H9 (cell line): Measurements from ENCODE around the gene GLT1D1. TPM values are rescaled to one million over a fixed set of nuclear protein-coding genes. Genes with fewer than 3 reads are reported as not detected.

Experiments
- DNase-seq: peaks from one replicate; pipeline ENCODE4 v3.0.0-alpha.2; 2017
- H2AFZ ChIP-seq: one replicate; pipeline ENCODE4 v1.6.1; 2013; ENCODE audit warnings: mild to moderate bottlenecking, low read length, control low read depth, moderate library complexity
- H2AK5ac ChIP-seq: 2 replicates; pipeline ENCODE4 v1.6.1; 2013; ENCODE audit warnings: low read length, control low read depth, mixed read lengths; ENCODE audit not compliant: insufficient read length
- H2BK120ac ChIP-seq: one replicate; pipeline ENCODE4 v1.6.1; 2013; ENCODE audit warnings: low read depth, mild to moderate bottlenecking, low read length, control low read depth, inconsistent platforms; ENCODE audit not compliant: poor library complexity, severe bottlenecking
- H2BK12ac ChIP-seq: 2 replicates; pipeline ENCODE4 v1.6.1; 2013; ENCODE audit warnings: low read length, control low read depth, mixed read lengths, low read depth; ENCODE audit not compliant: insufficient read length
- H2BK15ac ChIP-seq: 2 replicates; pipeline ENCODE4 v1.6.1; 2013; ENCODE audit warnings: low read depth, low read length, control low read depth
- H2BK20ac ChIP-seq: one replicate; pipeline ENCODE4 v1.6.1; 2013; ENCODE audit warnings: low read depth, mild to moderate bottlenecking, low read length, control low read depth, inconsistent platforms; ENCODE audit not compliant: poor library complexity, severe bottlenecking
- H2BK5ac ChIP-seq: 2 replicates; pipeline ENCODE4 v1.6.1; 2013; ENCODE audit warnings: low read length, control low read depth, mixed read lengths; ENCODE audit not compliant: insufficient read length
- H3K14ac ChIP-seq: 2 replicates; pipeline ENCODE4 v1.6.1; 2013; ENCODE audit warnings: low read length, control low read depth; ENCODE audit not compliant: insufficient read depth
- H3K18ac ChIP-seq: 2 replicates; pipeline ENCODE4 v1.6.1; 2013; ENCODE audit warnings: low read depth, mild to moderate bottlenecking, mixed read lengths, low read length, control low read depth; ENCODE audit not compliant: insufficient read length
- H3K23ac ChIP-seq: 2 replicates; pipeline ENCODE4 v1.6.1; 2013; ENCODE audit warnings: low read length, control low read depth, mixed read lengths, low read depth; ENCODE audit not compliant: insufficient read length
- H3K23me2 ChIP-seq: 2 replicates; pipeline ENCODE4 v1.6.1; 2013; ENCODE audit warnings: low read depth, mild to moderate bottlenecking, mixed read lengths, low read length, control low read depth; ENCODE audit not compliant: insufficient read length, poor library complexity, severe bottlenecking
- H3K27ac ChIP-seq: 2 replicates; pipeline ENCODE4 v1.5.1; 2013; ENCODE audit warnings: low read length, control low read depth, mixed read lengths, low read depth; ENCODE audit not compliant: insufficient read length
- H3K27me3 ChIP-seq: 2 replicates; pipeline ENCODE4 v1.6.1; 2013; ENCODE audit warnings: low read length, control low read depth, inconsistent platforms; ENCODE audit not compliant: insufficient read depth
- H3K4ac ChIP-seq: 2 replicates; pipeline ENCODE4 v1.6.1; 2013; ENCODE audit warnings: low read depth, mild to moderate bottlenecking, control low read depth, inconsistent platforms, low read length, moderate library complexity
- H3K4me1 ChIP-seq: 2 replicates; pipeline ENCODE4 v1.6.1; 2013; ENCODE audit warnings: low read length, control low read depth, inconsistent platforms; ENCODE audit not compliant: insufficient read depth
- H3K4me2 ChIP-seq: 2 replicates; pipeline ENCODE4 v1.6.1; 2013; ENCODE audit warnings: low read length, control low read depth, mixed read lengths; ENCODE audit not compliant: insufficient read length, insufficient read depth
- H3K56ac ChIP-seq: 2 replicates; pipeline ENCODE4 v1.6.1; 2013; ENCODE audit warnings: low read depth, mild to moderate bottlenecking, mixed read lengths, low read length, control low read depth; ENCODE audit not compliant: insufficient read length
- H3K79me1 ChIP-seq: 2 replicates; pipeline ENCODE4 v1.6.1; 2013; ENCODE audit warnings: low read depth, mild to moderate bottlenecking, moderate library complexity, low read length, control low read depth, inconsistent platforms; ENCODE audit not compliant: insufficient read depth, poor library complexity, severe bottlenecking
- H3K79me2 ChIP-seq: 2 replicates; pipeline ENCODE4 v1.6.1; 2013; ENCODE audit warnings: low read length, control low read depth, inconsistent platforms; ENCODE audit not compliant: insufficient read depth
- H3K9ac ChIP-seq: 2 replicates; pipeline ENCODE4 v1.6.1; 2013; ENCODE audit warnings: low read length, control low read depth, mixed read lengths; ENCODE audit not compliant: insufficient read length; ENCODE audit errors: extremely low read depth
- H3K9me3 ChIP-seq: one replicate; pipeline ENCODE4 v1.6.1; 2013; ENCODE audit warnings: low read depth, low read length, inconsistent platforms; ENCODE audit not compliant: control insufficient read depth
- H3T11ph ChIP-seq: one replicate; pipeline ENCODE4 v1.6.1; 2013; ENCODE audit warnings: mild to moderate bottlenecking, low read length, control low read depth, inconsistent platforms
- H4K20me1 ChIP-seq: one replicate; pipeline ENCODE4 v1.6.1; 2013; ENCODE audit not compliant: control insufficient read depth, insufficient read length, insufficient read depth
- H4K5ac ChIP-seq: 2 replicates; pipeline ENCODE4 v1.6.1; 2013; ENCODE audit warnings: low read depth, mild to moderate bottlenecking, mixed read lengths, low read length, control low read depth; ENCODE audit not compliant: insufficient read length
- H4K8ac ChIP-seq: replicated peaks from 2 replicates; pipeline ENCODE4 v1.6.1; 2013; ENCODE audit warnings: low read length, control low read depth, mixed read lengths, low read depth; ENCODE audit not compliant: insufficient read length
- H4K91ac ChIP-seq: 2 replicates; pipeline ENCODE4 v1.6.1; 2013; ENCODE audit warnings: low read depth, mild to moderate bottlenecking, moderate library complexity, mixed read lengths, low read length, control low read depth; ENCODE audit not compliant: insufficient read length
- H3K27ac Mint-ChIP-seq, 3 experiments: 2 replicates in 2 of 3; 3 replicates in 1 of 3; pipeline ENCODE4 v1.8.0; 2020 to 2021; ENCODE audit warnings: mixed read lengths in 3 of 3, mild to moderate bottlenecking in 1 of 3, moderate library complexity in 1 of 3
- H3K27me3 Mint-ChIP-seq: 2 replicates; pipeline ENCODE4 v1.8.0; 2021; ENCODE audit warnings: low read depth, mild to moderate bottlenecking, moderate library complexity, mixed read lengths
- H3K36me3 Mint-ChIP-seq, 3 experiments: 2 replicates in 2 of 3; 3 replicates in 1 of 3; pipeline ENCODE4 v1.8.0; 2020 to 2021; ENCODE audit warnings: low read depth in 3 of 3, mixed read lengths in 3 of 3; ENCODE audit not compliant: insufficient read depth in 1 of 3
- H3K4me1 Mint-ChIP-seq, 2 experiments: 2 replicates each; pipeline ENCODE4 v1.8.0; 2020; ENCODE audit warnings: mixed read lengths in 2 of 2
- H3K4me3 Mint-ChIP-seq, 2 experiments: 2 replicates in 1 of 2; 3 replicates in 1 of 2; pipeline ENCODE4 v1.8.0; 2020 to 2021; ENCODE audit warnings: mild to moderate bottlenecking in 2 of 2, mixed read lengths in 2 of 2, moderate library complexity in 1 of 2
- H3K9me3 Mint-ChIP-seq, 2 experiments: 2 replicates in 1 of 2; 3 replicates in 1 of 2; pipeline ENCODE4 v1.8.0; 2020; ENCODE audit warnings: mild to moderate bottlenecking in 2 of 2, mixed read lengths in 2 of 2, moderate library complexity in 1 of 2
- CTCF ChIP-seq: fragments of 200-600 bp; sonication (generic); conservative IDR thresholded peaks from 3 replicates; pipeline ENCODE4 v1.8.0; 2021; ENCODE audit warnings: antibody characterized with exemption, mild to moderate bottlenecking
- WGBS: extraction: QIAGEN DNeasy Blood & Tissue Kit; methylation state at CpG from one replicate; pipeline ENCODE4 v1.1.7; 2013; ENCODE audit warnings: missing lambda C conversion rate, low lambda C conversion rate, mixed read lengths; ENCODE audit not compliant: insufficient read length; ENCODE audit errors: extremely low coverage; 5-methylcytosine and 5-hydroxymethylcytosine counted together
- total RNA-seq: library from RNA; stranded (reverse); gene quantifications from 2 replicates; pipeline ENCODE4 v1.2.1, GENCODE V29; 2021

GLT1D1 gene
- total RNA-seq, 1 experiment from 2014 or later: 7.0 TPM

DNA sequence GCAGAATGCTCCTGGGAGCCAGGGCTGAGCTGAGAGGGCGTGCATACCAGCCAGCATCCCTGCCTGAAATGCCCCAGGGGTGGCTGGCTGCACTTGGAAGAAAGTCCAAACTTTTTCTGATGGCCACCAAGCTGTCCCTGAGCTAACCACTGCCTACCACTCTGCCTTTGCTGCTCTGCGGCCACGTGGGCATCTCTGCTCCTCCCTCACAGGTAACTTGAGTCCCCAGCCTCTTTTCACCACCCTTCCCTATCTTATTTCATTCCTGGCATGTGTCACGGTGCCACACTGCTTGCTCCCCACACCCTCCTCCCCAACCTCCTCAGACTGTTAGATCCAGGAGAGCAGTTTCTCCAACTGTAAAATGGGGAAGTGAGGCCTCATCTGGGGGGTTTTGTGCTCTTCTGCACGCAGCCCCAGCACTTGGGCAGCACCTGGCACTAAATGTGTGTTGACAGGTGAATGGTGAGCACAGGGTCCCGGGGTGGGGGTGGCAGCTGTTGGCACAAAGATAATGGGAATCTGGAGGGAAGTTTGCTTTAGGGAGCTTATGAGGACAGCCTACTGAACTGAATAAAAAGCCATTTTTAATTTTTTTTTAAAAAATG, 113.0 kb downstream of the GLT1D1 start:
- H3K9me3 Mint-ChIP-seq: peaks cover 5 to 7% of the 10 kb centered on the region in 2 experiments; a peak in 4 of 5 replicates

More for the DNA sequence above, 113.0 kb downstream of the GLT1D1 start:
- Histone ChIP-seq H3K23me2 (no peaks in the 10 kb centered on the region), H4K5ac (no peak overlapping the region), H3K9ac (no peak overlapping the region), H3K23ac (no peak overlapping the region), H2BK12ac (no peak overlapping the region), H3K56ac (no peak overlapping the region), H2BK20ac (no peak overlapping the region), H2AFZ (no peak overlapping the region), H3K79me1 (no peaks in the 10 kb centered on the region), H4K91ac (no peak overlapping the region), H3T11ph (no peak overlapping the region), H4K8ac (no peak overlapping the region), H3K79me2 (no peaks in the 10 kb centered on the region), H3K4me2 (no peak overlapping the region), H2AK5ac (no peak overlapping the region), H3K4ac (no peak overlapping the region), H2BK120ac (no peak overlapping the region), H4K20me1 (no peaks in the 10 kb centered on the region), H3K18ac (no peak overlapping the region), H2BK15ac (no peak overlapping the region), H3K9me3 (peaks cover 5% of the 10 kb centered on the region), H2BK5ac (no peak overlapping the region), H3K27me3 (peaks cover 3% of the 10 kb centered on the region; the same call in 1 of the 2 replicates), H3K4me1 (no peaks in the 10 kb centered on the region; the same call in 1 of the 2 replicates), H3K14ac (no peak overlapping the region), H3K27ac (no peak overlapping the region)
- TF ChIP-seq CTCF: no peak
- Mint-ChIP-seq H3K27ac (peak overlapping the region in 1 of 3 experiments; percentile 80; a peak in 1 of 7 replicates), H3K4me3 (no peak overlapping the region), H3K27me3 (peaks cover 58% of the 10 kb centered on the region), H3K4me1 (peaks cover 28 to 33% of the 10 kb centered on the region in 2 experiments), H3K36me3 (peaks cover 0 to 6% (median 4%) of the 10 kb centered on the region in 3 experiments; a peak in 6 of 7 replicates)
- no CpG with 5 or more reads among the region's 6 CpGs for WGBS
- DNase-seq: no peak
